Upper lobe of left lung (tissue), 6 donors: ENCODE results near the gene TEX10. TPM values are rescaled to one million over a fixed set of nuclear protein-coding genes. Genes with fewer than 3 reads are reported as not detected.

Experiments used
- ATAC-seq, 2 donors: fragments of 200-7000 bp; cut with Tn5 transposase; one replicate each; pipeline ENCODE4 v1.9.1; 2022; ENCODE audit warnings: mild to moderate bottlenecking in 2 of 2, moderate library complexity in 2 of 2; ENCODE audit not compliant: low FRiP score in 2 of 2
- DNase-seq, 2 donors: peaks; one replicate each; pipeline ENCODE4 v3.0.0-alpha.2; 2019 to 2020
- H3K27ac ChIP-seq, 4 donors: fragments of 200-600 bp; sonication (generic); one replicate each; pipeline ENCODE4 v1.5.1; 2016 to 2019
- H3K27me3 ChIP-seq, 4 donors: fragments of 200-600 bp; sonication (generic); one replicate each; pipeline ENCODE4 v1.5.1; 2017 to 2019
- H3K36me3 ChIP-seq, 4 donors: fragments of 200-600 bp; sonication (generic); one replicate each; pipeline ENCODE4 v1.5.1; 2016 to 2019
- H3K4me1 ChIP-seq, 4 donors: fragments of 200-600 bp; sonication (generic); one replicate each; pipeline ENCODE4 v1.5.1; 2018 to 2019
- H3K4me3 ChIP-seq, 4 donors: fragments of 200-600 bp; sonication (generic); one replicate each; pipeline ENCODE4 v1.5.1; 2017 to 2019; ENCODE audit warnings: mild to moderate bottlenecking in 2 of 4, moderate library complexity in 1 of 4
- H3K9me3 ChIP-seq, 4 donors: fragments of 200-600 bp; sonication (generic); one replicate each; pipeline ENCODE4 v1.5.1; 2018 to 2019
- CTCF ChIP-seq, 6 experiments: fragments of 450-650 bp in 4 of 6; fragments of 200-600 bp in 2 of 6; sonication (generic) in 2 of 6; IDR thresholded peaks; one replicate each; pipeline ENCODE4 v1.5.1; 2016 to 2019; ENCODE audit warnings: antibody characterized with exemption in 6 of 6
- EP300 ChIP-seq, 4 donors: sonication (generic); formaldehyde crosslinking; IDR thresholded peaks; one replicate each; pipeline ENCODE4 v1.5.1; 2017; ENCODE audit warnings: antibody characterized with exemption in 4 of 4, control low read depth in 2 of 4
- POLR2A ChIP-seq, 4 donors: fragments of 450-650 bp; IDR thresholded peaks; one replicate each; pipeline ENCODE4 v1.5.1; 2016 to 2017; ENCODE audit warnings: antibody characterized with exemption in 4 of 4, mild to moderate bottlenecking in 2 of 4
- POLR2AphosphoS5 ChIP-seq, 2 donors: sonication (generic); formaldehyde crosslinking; IDR thresholded peaks; one replicate each; pipeline ENCODE4 v1.5.1; 2017; ENCODE audit warnings: antibody characterized with exemption in 2 of 2
- WGBS, 2 donors: methylation state at CpG; one replicate each; pipeline ENCODE4 v1.1.5; 2017 to 2018; 5-methylcytosine and 5-hydroxymethylcytosine counted together
- total RNA-seq, 6 donors: library from RNA; depleted of rRNA in 4 of 6; stranded (reverse); fragments of >200 nt in 4 of 6; gene quantifications; one replicate each; pipeline versions ENCODE4 v1.1.0 to v1.2.1, GENCODE V29; 2016 to 2021
- donor health status: DM: no; HTN: no; CAD: no; lungs with moderate emphysema.
- donor health status: DM: no; HTN: yes; CAD: no; lungs with severe emphysema.

Gene TEX10
- total RNA-seq, 6 donors from 2014 or later = 6.2 to 17.3 (median 13.0) TPM

GRCh38 chr9:100324594-100325200 is 28.0 kb downstream of the TEX10 start:
- H3K27me3 ChIP-seq = no peaks in the 10 kb centered on the region
- DNase-seq (no peak), ATAC-seq (no peak)
- no peaks in the 10 kb centered on the region for H3K4me1 ChIP-seq
- TF ChIP-seq POLR2A (IDR thresholded peaks at IDR 0.05) (no peak), CTCF (IDR thresholded peaks at IDR 0.05) (peak in 5 of 6 experiments; percentile 26 to 45 (median 34))
- peaks cover 0 to 48% (median 6%) of the 10 kb centered on the region in 4 donors for H3K36me3 ChIP-seq
- H3K27ac ChIP-seq = no peak overlapping the region
- H3K4me3 ChIP-seq = no peak overlapping the region
- no peaks in the 10 kb centered on the region for H3K9me3 ChIP-seq
- 54 to 60% methylated on average over 4 of the region's 4 CpGs for WGBS, 2 donors

- Histone ChIP-seq H3K4me3 (no peak overlapping the region), H3K36me3 (peaks cover 0 to 48% (median 8%) of the 10 kb centered on the region in 4 donors), H3K27ac (no peak overlapping the region), H3K9me3 (no peaks in the 10 kb centered on the region), H3K4me1 (no peaks in the 10 kb centered on the region), H3K27me3 (no peaks in the 10 kb centered on the region)
- DNase-seq (no peak), ATAC-seq (peak in 1 of 2 donors; percentile 41)
- WGBS, 2 donors = 58 to 75% methylated on average over 3 of the region's 3 CpGs
- peak in 5 of 6 experiments; percentile 40 to 58 (median 51) for TF ChIP-seq CTCF (IDR thresholded peaks at IDR 0.05)
- no peak for TF ChIP-seq POLR2AphosphoS5 (IDR thresholded peaks at IDR 0.05)
Observed at GRCh38 chr9:100322954-100323536, 29.7 kb downstream of the TEX10 start.

DNA sequence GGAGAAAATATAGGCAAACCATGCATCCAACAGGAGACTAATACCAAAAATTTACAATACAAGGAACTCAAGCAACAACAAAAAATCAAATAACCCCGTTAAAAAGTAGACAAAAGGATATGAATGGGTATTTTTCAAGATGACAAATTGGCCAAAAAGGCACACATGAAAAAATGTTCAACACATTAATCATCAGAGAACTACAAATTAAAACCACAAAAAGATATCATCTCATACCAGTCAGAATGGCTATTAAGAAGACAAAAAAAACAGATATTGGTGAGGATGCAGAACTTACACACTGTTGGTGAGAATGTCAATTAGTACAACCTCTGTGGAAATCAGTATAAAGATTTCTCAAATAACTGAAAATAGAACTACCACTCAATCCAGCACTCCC is 35.0 kb downstream of the TEX10 start:
- no peak for ATAC-seq

DNA sequence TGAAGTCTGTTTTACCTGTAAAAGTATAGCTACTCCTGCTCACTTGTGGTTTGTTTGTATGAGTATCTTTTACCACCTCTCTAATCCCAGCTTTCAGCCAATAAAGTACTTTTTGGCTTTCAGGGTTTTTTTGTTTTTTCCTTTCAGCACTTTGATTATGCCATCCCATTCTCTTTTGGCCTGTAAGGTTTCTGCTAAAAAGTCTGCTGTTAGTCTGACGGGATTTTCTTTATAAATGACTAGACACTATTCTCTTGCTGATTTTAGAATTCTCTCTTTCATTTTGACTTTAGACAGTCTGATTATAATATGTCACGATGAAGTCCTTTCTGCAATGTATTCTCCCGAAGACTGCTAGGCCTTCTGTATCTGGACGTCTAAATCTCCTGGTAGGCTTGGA is 37.2 kb downstream of the TEX10 start:
- Histone ChIP-seq H3K4me1 (no peaks in the 10 kb centered on the region), H3K27ac (no peak overlapping the region), H3K27me3 (no peaks in the 10 kb centered on the region), H3K36me3 (peaks cover 0 to 24% (median 2%) of the 10 kb centered on the region in 4 donors), H3K9me3 (no peaks in the 10 kb centered on the region), H3K4me3 (no peak overlapping the region)
- ATAC-seq (no peak), DNase-seq (no peak)
- TF ChIP-seq POLR2AphosphoS5 (IDR thresholded peaks at IDR 0.05) (no peak), CTCF (IDR thresholded peaks at IDR 0.05) (no peak), EP300 (IDR thresholded peaks at IDR 0.05) (no peak), POLR2A (IDR thresholded peaks at IDR 0.05) (no peak)
- WGBS, 2 donors = 91 to 98% methylated on average over 4 of the region's 4 CpGs

More for the DNA sequence above, 35.0 kb downstream of the TEX10 start:
- no peak for TF ChIP-seq EP300 (IDR thresholded peaks at IDR 0.05)
- TF ChIP-seq CTCF (IDR thresholded peaks at IDR 0.05) = no peak
- no peak for TF ChIP-seq POLR2AphosphoS5 (IDR thresholded peaks at IDR 0.05)
- TF ChIP-seq POLR2A (IDR thresholded peaks at IDR 0.05) = no peak
- Histone ChIP-seq H3K36me3 (peaks cover 0 to 27% (median 5%) of the 10 kb centered on the region in 4 donors), H3K4me1 (no peaks in the 10 kb centered on the region), H3K4me3 (no peak overlapping the region), H3K9me3 (no peaks in the 10 kb centered on the region), H3K27ac (no peak overlapping the region), H3K27me3 (no peaks in the 10 kb centered on the region)
- no peak for DNase-seq
- WGBS, 2 donors = 46 to 76% methylated on average over 1 of the region's 1 CpG

DNA sequence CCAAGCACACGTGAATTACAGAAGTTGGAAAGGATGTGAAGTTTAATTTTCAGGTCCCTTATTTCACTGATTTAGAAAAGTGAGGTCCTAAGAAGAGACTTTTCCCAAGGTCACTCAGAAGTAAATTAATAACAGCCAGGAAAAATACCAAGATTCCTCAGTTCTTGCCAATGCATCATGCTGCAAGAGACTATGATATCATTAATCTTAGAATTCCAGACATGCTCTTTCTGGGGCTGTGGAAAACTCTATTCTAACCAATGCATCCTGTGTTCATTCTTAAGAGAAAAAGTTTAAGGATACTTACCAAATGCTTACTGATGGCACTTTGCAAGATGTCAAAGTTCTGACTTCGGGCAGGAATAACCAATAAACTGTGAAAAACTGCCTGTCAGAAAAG is 42.8 kb downstream of the TEX10 start:
- DNase-seq (no peak), ATAC-seq (no peak)
- Histone ChIP-seq H3K4me3 (no peak overlapping the region), H3K27ac (no peak overlapping the region), H3K4me1 (no peaks in the 10 kb centered on the region), H3K36me3 (peaks cover 0 to 30% (median 0%) of the 10 kb centered on the region in 4 donors), H3K9me3 (no peaks in the 10 kb centered on the region), H3K27me3 (no peaks in the 10 kb centered on the region)
- no peak for TF ChIP-seq POLR2AphosphoS5 (IDR thresholded peaks at IDR 0.05)
- no peak for TF ChIP-seq EP300 (IDR thresholded peaks at IDR 0.05)
- TF ChIP-seq CTCF (IDR thresholded peaks at IDR 0.05) = no peak
- TF ChIP-seq POLR2A (IDR thresholded peaks at IDR 0.05) = no peak
- WGBS, 2 donors = 84 to 93% methylated on average over 2 of the region's 2 CpGs
